HG02610 (cell line): ENCODE results near the gene SLC9A9.

Experiments
- ATAC-seq: cut with Tn5 transposase; IDR thresholded peaks from one replicate; pipeline ENCODE4 v1.9.1; 2021; ENCODE audit warnings: mild to moderate bottlenecking, moderate library complexity; ENCODE audit not compliant: unreplicated experiment

SLC9A9 gene

DNA sequence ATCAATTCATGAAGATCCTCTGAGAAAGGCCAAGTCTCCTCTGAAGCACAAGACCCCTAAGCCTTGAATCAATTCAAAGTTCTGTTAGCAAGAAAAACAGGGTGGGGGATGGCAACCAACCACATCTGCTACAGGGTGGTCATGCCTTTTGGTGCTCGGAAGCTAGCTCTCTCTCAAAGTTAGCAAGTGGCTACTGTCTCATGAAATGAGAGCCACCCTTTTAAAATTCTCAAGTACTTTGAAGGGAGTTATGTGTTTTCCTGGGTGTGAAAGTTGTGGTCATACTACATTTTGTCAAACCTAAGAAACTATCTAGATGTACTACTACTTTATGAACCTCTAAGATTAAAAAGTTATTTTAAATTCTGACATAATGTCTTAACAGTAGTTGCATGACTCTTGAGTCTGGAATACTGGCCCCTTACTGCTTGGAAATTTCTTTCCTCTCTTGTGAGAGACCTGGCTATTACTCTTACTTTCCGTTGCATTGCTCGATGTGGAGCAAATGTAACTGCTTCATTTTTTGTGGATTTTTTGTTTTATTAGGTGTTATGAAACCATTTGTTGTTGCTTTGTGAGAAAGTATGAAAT is 612.6 kb downstream of the SLC9A9 start:
- ATAC-seq = no peak

DNA sequence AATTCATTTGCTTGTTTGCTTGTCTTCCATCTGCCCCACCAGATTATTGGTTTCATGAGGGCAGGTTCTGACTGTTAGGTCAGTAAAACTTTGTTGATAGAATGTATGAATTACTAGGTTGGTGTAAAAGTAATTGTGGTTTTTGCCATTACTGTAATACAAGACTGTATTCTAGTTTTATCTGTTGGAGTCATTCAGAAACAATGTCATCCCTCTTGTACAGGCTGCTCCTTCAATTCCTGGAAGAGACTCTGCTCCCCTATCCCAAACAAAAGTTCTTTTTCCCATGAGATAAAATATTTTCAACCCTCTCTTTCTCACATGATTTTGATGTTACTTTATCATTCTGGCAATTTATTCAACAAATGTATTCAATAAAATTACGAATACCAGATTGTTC is 613.7 kb downstream of the SLC9A9 start:
- ATAC-seq = no peak

DNA sequence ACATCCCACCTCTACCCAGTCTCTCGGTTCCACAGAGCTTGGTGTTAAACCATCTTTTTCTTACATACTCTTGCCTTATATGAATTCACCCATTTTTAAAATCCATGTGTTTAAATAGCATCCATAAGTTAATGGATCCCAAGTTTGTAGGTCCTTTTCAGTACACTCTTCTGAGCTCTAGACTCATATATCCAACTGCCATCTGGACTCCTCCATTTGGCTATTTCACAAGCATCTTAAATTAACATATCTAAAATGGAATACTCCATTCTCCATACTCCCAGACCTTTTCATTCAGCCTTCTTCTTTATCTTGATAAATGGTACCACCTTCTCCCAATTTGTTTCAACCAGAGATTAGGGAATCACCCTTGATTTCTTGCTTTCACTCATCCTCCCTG is 615.3 kb downstream of the SLC9A9 start:
- ATAC-seq = no peak

DNA sequence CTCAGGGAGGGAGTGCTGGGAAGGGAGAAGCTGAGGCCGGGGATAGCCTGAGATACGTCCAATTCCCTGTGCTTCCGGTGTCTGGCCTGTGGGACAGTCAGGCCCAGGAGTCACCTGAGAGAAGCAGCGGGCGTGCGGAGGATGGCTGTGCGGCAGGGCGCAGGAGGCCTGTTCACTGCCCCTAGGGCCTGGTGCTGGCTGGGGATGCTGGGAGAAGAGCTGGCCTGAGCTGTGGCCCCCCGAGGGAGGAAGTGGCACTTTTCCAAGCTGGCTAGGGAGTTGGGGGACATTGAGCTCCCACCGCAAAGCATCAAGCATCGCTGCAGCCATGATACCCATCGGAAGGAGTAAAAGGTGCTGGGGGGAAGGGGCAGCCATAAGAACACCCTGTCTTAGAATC is 619.9 kb downstream of the SLC9A9 start:
- ATAC-seq = no peak

DNA sequence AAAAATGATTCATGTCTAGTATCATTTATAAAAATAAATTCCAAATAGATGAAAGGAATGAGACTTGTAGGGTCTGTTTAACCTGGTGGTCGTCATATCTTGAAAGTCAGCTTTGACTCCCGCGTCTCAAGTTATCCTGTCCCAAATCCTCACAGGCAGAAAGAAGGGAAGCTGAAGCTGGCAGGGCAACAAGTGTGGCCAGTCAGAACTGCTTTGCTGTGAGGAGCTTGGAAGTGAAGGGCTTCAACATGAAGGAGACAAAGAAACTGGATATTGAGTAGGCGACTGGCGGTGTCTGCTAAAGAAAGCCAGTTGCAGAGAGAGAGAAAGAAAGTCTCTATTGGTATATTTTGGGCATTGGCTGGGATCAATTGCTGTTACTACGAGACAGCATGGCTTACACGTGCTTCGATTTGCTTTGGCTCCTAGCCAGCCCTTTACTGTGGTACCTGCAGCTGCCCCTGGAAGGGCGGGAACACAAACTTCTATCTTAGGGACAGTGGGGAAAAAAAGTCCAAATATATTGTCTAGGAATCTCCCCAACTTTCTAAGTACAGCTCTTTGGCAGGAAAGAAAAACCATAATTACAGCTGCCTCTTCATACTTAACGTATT is 621.5 kb downstream of the SLC9A9 start:
- ATAC-seq = no peak

DNA sequence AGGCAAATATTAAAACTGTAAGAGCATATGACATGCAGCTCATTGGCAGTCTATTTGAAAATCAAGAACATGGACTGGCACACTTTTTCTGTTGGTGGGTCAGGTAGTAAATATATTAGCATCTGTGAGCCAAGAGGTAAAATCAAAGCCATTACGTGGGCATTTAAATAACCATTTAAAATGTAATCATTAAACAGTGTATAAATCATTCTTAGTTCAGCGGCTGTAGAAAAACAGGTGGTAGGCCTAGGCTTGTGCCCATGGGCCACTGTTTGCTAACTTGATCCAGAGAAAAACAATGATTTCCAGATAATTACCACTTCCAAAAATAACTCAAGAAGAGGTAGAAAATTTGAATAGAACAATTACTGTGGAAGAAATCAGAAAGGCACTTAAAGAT is 623.6 kb downstream of the SLC9A9 start:
- ATAC-seq = no peak

DNA sequence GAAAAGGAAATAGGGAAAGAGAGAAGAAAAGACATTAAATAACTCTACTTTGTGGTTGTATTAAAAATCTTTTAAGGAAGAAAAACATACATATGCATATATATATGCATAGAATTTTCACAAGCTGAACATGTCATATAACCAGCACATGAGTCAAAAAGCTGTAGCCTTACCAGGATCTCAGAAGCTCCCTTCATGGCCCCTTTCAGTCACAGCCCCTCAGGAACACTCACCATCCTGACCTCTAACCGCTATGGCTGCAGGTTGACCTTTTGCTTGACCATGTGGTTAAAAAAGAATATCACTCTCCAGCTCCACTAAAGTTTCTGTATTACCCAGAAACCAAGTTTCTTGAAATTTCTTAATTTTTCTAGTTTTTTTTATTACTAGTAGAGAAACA is 625.3 kb downstream of the SLC9A9 start:
- no peak for ATAC-seq

DNA sequence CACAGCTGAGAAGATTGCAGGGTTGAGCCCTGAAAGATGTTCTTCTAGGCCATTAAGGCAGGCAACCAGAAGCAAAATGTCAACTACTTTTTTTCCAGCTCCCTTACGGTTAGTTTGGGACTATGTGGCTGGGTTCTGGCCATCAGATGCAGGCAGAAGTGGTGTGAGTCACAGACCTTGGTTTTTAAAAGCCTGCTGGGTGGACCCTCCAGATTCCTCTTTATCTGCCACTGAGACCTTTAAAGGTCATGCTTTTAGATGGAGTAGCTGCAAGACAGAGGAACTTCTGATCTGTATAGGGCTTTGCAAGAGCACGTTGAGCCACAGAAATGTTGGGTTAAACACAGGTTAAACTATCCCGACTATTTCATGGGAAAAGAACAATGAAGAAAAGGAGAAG is 625.8 kb downstream of the SLC9A9 start:
- no peak for ATAC-seq

DNA sequence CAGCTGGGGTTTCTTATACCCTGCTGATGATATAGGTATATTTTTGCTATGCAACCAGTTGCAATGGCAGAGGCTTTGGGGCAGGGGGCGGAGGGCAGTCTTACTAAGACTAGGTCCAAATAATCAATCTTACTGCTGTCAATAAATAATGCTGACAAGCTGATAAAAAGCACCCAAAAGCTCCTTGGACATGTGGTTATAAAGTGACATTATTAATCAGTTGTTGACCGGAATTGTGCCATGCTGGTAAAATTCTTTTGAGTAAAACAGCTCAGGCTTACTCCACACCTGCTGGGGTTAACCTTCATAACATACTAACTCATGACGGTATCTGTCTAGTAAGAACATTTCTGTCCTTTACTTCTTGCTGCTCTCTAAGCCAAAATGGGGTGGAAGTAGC is 626.8 kb downstream of the SLC9A9 start:
- ATAC-seq = no peak

DNA sequence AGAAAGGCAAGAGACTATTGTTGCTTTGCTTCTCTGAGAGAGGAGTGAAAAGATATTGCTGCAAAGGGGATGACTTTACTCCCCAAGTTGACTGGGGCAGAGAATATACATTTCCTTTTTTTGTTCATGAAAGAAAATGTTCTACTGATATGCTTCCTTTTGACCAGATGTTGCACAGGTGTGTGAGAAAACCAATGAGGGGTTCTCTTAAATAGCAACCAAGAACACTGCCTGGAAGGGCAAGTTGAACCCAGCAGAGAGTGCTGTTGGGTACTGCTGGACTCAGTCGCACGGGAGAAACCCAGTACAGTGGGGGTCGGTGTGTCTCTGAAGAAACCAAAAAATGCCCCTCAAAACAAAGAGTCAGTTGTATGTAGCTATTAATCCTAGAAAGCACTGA is 627.5 kb downstream of the SLC9A9 start:
- ATAC-seq = no peak

DNA sequence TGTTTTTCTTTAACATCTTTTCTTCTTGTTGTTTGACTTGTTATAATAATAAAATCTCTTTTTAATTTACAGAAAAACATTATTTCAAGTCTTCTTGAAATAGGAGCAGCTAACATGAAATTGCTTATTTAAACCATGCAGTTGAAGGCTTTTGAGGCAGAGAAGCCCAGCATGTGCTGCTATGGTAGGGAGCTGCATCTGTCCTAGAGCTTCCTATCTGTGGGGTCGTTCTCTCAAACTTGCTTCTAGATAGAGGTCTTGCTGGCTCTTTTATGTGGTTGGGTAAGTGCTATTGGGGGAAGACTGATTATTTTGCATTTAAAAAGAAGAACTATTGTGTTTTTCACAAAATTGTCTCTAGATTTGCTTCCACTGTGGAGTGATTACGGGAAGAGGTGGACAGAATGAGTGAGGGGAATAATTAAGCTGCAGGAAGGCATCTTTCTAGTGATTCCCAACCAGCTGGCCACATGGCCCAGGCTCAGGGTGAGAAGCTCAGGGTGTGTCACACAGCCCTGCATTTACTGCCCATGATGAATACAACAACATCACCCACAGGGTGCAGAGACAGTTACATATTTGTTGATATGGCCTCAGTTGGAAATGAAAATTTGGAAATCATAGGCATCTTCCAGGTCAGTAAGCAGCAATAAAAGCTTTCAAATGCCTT is 630.0 kb downstream of the SLC9A9 start:
- no peak for ATAC-seq

DNA sequence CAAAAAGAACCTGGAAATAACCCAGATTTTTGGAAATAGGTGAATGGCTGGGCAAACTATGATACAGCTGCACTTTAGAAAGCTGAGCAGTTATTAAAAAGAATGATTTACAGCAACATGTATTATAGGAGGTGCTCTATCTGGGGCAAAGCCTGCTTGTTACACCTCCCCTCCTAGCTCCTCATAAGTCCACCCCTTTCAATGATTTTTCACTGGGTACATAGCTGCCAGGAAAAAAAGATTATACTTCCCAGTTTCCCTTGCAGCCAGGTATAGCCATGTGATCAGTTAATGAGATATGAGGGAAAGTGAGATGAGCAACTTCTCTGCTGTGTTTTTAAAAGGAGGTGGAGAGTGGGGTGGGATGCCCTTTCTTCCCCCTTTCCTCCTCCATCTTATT is 631.0 kb downstream of the SLC9A9 start:
- no peak for ATAC-seq

DNA sequence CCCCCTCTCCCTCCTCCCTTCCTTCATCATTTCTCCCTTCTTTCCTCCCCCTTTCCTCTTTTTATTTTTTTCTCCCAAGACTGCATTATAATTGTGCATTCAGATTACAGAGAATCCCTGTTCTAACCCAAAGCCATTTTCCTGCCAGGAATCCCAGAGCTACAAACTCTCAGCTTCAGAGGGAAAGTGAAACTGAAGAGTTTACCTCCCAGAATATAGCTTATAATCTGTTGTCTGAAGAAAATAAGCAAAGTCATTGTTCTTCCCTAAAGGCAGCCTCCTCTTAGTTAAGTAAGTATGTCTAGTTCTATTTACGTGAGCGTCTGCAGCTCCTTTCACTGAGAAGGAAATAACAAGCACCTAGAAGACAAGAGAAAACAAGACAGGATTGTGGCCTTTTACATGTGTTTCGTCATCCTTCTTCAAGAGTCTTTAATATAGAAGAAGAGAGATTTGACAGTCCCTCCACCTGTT is 631.5 kb downstream of the SLC9A9 start:
- no peak for ATAC-seq
